Measurements from ENCODE around the gene IL21R. TPM values are rescaled to one million over a fixed set of nuclear protein-coding genes. Genes with fewer than 3 reads are reported as not detected.

The IL21R gene
- total and polyA plus RNA-seq, 12 donors, result 0.08 to 2.6 (median 0.42) TPM; not detected in 1

DNA sequence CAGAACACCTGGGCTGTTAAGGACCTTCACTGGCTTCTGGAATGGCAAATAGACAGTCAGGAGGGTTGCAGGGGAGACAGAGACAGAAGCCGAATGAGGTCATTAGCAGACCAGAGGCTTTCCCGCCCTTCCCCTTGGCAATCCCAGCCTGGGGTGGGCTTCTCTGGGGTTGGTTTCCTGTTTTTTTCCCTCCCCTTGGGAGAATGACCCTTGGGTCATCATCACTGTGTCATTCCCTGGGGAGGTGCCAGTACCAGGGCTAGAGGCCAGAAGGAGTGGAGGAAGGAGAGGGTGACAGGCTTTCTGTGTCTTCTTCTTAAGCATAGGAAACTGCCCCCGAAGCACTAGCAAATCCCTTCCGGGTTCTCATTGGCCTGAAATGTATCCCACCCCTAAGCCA, 42.9 kb upstream of the IL21R start:
- Histone ChIP-seq H3K4me3 (no peak overlapping the region), H3K4me1 (replicated peaks in 1 of 2) (no peaks in the 10 kb centered on the region), H3K27me3 (no peaks in the 10 kb centered on the region), H3K9me3 (replicated peaks in 1 of 3) (no peaks in the 10 kb centered on the region), H3K36me3 (replicated peaks in 1 of 2) (peaks cover 0 to 93% of the 10 kb centered on the region in 2 donors), H3K27ac (no peak overlapping the region)
- TF ChIP-seq, protein P1, sequence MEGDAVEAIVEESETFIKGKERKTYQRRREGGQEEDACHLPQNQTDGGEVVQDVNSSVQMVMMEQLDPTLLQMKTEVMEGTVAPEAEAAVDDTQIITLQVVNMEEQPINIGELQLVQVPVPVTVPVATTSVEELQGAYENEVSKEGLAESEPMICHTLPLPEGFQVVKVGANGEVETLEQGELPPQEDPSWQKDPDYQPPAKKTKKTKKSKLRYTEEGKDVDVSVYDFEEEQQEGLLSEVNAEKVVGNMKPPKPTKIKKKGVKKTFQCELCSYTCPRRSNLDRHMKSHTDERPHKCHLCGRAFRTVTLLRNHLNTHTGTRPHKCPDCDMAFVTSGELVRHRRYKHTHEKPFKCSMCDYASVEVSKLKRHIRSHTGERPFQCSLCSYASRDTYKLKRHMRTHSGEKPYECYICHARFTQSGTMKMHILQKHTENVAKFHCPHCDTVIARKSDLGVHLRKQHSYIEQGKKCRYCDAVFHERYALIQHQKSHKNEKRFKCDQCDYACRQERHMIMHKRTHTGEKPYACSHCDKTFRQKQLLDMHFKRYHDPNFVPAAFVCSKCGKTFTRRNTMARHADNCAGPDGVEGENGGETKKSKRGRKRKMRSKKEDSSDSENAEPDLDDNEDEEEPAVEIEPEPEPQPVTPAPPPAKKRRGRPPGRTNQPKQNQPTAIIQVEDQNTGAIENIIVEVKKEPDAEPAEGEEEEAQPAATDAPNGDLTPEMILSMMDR (IDR thresholded peaks at IDR 0.05), result no peak
- TF ChIP-seq POLR2A (IDR thresholded peaks at IDR 0.05), result no peak
- DNase-seq, result no peak
- intact Hi-C loops (cut with DNase I), result no loop called here
- 81 to 92% (median 85%) methylated on average over 2 to 4 of the region's 4 CpGs for WGBS, 4 donors

DNA sequence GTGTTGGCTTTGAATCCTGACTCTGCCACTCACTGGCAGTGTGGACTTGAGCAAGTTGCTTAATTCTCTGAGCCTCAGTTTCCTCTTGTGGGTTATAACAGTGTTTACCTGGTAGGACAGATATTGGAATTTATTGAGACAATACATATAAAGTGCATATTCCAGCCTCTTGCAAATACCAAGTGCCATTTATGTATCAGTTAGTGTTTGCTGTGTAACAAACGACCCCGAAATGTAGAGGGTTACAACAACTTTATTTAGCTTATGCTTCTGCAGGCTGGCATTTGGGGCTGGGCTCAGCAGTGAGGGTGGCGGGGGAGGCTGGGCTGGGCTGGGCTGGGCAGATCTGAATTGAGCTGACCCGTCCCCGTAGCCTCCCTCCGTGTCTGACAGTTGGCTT, 42.4 kb upstream of the IL21R start:
- WGBS, 4 donors, result 80 to 92% (median 83%) methylated on average over 6 of the region's 6 CpGs
- H3K36me3 ChIP-seq (replicated peaks in 1 of 2), result peaks cover 0 to 90% of the 10 kb centered on the region in 2 donors
- H3K4me3 ChIP-seq, result no peak overlapping the region
- no peaks in the 10 kb centered on the region for H3K4me1 ChIP-seq (replicated peaks in 1 of 2)
- DNase-seq, result no peak
- H3K9me3 ChIP-seq (replicated peaks in 1 of 3), result no peaks in the 10 kb centered on the region
- TF ChIP-seq, protein P1 (IDR thresholded peaks at IDR 0.05), result no peak
- TF ChIP-seq POLR2A (IDR thresholded peaks at IDR 0.05), result no peak
- no peak overlapping the region for H3K27ac ChIP-seq
- H3K27me3 ChIP-seq, result no peaks in the 10 kb centered on the region
- intact Hi-C loops (cut with DNase I), result loop anchor here in 1 of 2 donors (5.0 kb wide), 1 partner anchor 122 kb away; no protein-coding TSS in a partner anchor

DNA sequence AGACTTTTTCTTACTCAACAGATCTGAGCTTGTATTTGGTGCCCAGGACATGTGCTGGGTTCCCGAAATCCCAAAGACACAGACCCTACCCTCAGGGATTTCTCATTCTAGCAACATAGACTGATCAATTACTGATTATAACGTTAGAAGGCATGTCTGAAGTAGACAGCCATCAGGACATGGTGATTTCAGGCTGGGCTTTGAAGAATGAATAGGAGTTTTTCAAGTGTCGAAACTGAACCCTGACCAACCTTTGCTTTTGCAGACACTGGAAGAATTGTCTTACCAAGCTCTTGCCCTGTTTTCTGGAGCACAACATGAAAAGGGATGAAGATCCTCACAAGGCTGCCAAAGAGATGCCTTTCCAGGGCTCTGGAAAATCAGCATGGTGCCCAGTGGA, 40.0 kb upstream of the IL21R start:
- Histone ChIP-seq H3K27me3 (no peaks in the 10 kb centered on the region), H3K9me3 (replicated peaks in 1 of 3) (no peaks in the 10 kb centered on the region), H3K27ac (no peak overlapping the region), H3K36me3 (replicated peaks in 1 of 2) (peaks cover 0 to 69% of the 10 kb centered on the region in 2 donors), H3K4me1 (replicated peaks in 1 of 2) (peaks cover 0 to under 1% of the 10 kb centered on the region in 2 donors), H3K4me3 (no peak overlapping the region)
- no peak for TF ChIP-seq POLR2A (IDR thresholded peaks at IDR 0.05)
- TF ChIP-seq, protein P1 (IDR thresholded peaks at IDR 0.05), result no peak
- 90 to 94% (median 91%) methylated on average over 3 of the region's 3 CpGs for WGBS, 4 donors
- intact Hi-C loops (cut with DNase I), result loop anchor here in 1 of 2 donors (5.0 kb wide), 1 partner anchor 125 kb away; no protein-coding TSS in a partner anchor
- no peak for DNase-seq

GRCh38 chr16:27362570-27363245, 39.3 kb upstream of the IL21R start:
- H3K4me3 ChIP-seq, result no peak overlapping the region

More at GRCh38 chr16:27362570-27363245, 39.3 kb upstream of the IL21R start:
- intact Hi-C loops (cut with DNase I), result loop anchor here in 1 of 2 donors (5.0 kb wide), 1 partner anchor 125 kb away; no protein-coding TSS in a partner anchor
- H3K36me3 ChIP-seq (replicated peaks in 1 of 2), result peaks cover 0 to 63% of the 10 kb centered on the region in 2 donors
- no peak for DNase-seq
- 84 to 100% (median 95%) methylated on average over 1 to 16 of the region's 16 CpGs for WGBS, 4 donors
- no peaks in the 10 kb centered on the region for H3K27me3 ChIP-seq
- no peak for TF ChIP-seq POLR2A (IDR thresholded peaks at IDR 0.05)
- TF ChIP-seq, protein P1 (IDR thresholded peaks at IDR 0.05), result no peak
- H3K4me1 ChIP-seq (replicated peaks in 1 of 2), result peaks cover 0 to 8% of the 10 kb centered on the region in 2 donors
- no peak overlapping the region for H3K27ac ChIP-seq
- no peaks in the 10 kb centered on the region for H3K9me3 ChIP-seq (replicated peaks in 1 of 3)

Data from adrenal gland (tissue), 12 donors.